Measurements from ENCODE around the gene RPL37.
"Not testable (repeated sequence)": the region's sequence is repeated elsewhere in the genome, so short reads cannot be mapped to it uniquely, and the experiment has no call there.

The RPL37 gene

GRCh38 chr5:40834391-40834848 lies 602 bp downstream of the RPL37 start:
- in situ Hi-C loops (cut with MboI; ENCODE audit: low sequenced_read_pairs): no loop called here

GRCh38 chr5:40833712-40834229 lies 1.3 kb downstream of the RPL37 start:
- in situ Hi-C loops (cut with MboI; ENCODE audit: low sequenced_read_pairs): no loop called here

DNA sequence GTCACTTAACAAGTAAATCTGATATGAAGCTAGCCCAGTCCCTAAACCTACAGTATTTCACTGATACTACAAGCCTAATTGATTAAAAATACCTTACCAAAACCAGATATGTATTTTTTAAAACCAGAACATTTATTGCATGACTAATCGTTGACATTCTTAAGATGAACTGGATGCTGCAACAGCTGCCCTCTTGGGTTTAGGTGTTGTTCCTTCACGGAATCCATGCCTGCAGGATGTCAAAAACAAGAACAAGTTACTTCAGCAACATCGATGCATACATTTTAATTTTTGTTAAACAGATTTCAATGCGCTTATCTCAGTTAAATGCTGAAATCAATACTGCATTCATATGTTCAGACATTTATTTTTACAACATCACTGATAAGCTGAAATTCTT lies 2.7 kb downstream of the RPL37 start:
- in situ Hi-C loops (cut with MboI; ENCODE audit: low sequenced_read_pairs): no loop called here

DNA sequence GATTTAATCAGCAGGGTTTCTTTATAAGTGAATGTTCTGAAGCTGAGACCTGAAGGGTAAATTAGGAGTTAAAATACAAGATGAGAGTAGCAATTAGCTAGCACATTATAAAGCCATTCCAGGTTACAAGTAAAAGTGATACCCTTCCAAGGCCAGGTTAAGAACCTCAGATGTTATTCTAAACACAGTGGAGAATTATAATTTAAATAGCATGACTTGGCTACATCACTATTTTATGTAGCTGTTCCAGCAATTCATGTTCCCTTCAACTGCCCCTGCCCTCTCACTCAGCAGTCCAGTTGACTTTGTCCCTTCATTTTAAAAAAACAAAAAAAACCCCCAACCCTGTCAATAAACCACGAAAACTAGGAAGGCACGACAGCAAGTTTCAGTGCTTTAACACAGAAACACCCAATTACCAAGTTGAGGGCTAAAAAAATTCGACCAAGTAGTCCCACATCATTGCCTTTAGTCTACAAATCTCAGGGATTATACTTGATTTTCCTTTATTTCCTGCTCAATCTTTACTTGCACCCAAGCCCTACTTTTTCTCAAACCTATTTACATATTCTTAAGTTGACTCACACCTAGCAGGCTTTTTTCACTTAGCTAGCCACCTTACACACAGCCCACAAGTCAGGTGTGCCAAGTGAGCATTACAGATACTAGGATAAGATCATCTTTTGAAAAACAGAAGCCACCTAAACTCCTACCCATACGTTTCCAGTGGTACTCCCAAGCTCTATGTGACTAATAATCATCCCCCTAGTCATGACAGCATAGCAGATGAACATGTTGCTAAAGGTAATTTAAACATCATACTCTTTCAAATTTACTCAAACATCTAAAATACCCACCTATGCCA lies 3.4 kb downstream of the RPL37 start:
- in situ Hi-C loops (cut with MboI; ENCODE audit: low sequenced_read_pairs): no loop called here

- in situ Hi-C loops (cut with MboI; ENCODE audit: low sequenced_read_pairs): no loop called here
Measured at GRCh38 chr5:40829748-40830533, 5.1 kb downstream of the RPL37 start.

DNA sequence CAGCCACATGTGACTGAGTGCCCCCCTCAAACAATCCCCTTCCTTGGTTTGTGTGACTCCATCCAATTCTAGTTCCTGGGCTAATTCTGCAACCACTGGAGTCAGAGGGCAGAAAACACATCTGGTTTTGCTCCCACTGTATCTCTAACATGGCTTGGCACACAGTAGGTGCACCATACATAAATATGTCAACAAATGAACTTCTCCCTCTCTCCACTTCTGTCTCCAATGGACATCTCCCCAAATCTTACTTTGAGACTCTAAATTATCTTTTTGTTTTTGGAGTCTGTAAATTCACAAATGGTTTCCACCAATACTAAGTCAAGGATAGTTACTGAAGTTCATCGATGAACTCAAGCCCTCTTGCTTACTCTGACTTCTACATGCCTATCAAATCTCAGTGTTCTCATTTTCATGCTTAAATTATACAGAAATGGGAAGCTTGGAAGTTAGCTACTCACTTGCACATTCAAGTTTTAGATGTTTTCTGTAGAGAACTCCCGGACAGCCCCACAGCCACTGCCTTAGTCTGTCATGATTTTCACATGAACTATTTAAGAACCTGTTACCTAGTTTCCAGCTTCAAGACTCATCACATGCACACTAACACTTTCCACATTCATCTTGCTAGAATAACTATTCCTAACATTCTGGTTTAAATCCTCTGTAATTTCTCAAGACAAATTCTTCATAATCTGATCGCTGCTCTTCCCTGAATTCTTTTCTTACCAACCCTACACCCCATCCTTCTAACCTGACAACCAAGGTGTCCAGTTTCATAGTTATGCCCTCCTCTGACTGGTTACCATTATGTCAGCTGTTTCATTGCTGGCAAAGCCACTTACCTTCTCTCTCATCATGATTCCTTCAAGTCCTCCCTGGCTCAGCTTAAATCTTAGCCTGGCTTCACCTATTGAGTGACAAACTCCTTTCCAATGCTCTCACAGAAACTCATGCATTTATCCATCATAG lies 6.0 kb downstream of the RPL37 start:
- in situ Hi-C loops (cut with MboI; ENCODE audit: low sequenced_read_pairs): no loop called here

DNA sequence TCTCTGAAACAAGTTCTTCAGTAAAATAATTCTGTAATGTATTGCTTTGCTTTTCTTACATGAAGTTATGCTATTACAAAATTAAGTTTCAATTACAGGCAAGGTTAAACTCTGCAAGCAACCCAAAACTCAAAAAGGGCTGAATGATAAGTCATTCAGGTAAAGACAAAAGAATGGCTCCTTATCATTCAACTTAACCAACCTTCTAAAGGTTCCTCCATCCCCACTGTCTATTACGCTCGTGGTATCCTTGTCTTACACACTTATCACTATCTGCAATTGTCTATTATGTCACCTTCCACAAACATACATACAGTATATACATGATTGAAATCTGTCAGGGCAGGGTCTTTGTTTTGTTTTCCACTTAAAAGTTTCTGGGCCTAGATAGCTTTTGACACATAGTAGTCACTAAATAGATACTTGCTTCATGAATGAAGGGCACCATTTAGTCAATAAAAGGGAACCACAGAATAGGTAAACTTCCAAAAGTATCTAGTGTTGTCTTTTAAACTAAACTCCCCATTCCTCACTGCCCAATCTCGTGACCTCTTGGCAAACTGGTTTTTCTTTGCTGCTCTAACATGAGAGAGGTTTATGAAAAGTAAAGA lies 6.9 kb downstream of the RPL37 start:
- in situ Hi-C loops (cut with MboI; ENCODE audit: low sequenced_read_pairs): no loop called here

DNA sequence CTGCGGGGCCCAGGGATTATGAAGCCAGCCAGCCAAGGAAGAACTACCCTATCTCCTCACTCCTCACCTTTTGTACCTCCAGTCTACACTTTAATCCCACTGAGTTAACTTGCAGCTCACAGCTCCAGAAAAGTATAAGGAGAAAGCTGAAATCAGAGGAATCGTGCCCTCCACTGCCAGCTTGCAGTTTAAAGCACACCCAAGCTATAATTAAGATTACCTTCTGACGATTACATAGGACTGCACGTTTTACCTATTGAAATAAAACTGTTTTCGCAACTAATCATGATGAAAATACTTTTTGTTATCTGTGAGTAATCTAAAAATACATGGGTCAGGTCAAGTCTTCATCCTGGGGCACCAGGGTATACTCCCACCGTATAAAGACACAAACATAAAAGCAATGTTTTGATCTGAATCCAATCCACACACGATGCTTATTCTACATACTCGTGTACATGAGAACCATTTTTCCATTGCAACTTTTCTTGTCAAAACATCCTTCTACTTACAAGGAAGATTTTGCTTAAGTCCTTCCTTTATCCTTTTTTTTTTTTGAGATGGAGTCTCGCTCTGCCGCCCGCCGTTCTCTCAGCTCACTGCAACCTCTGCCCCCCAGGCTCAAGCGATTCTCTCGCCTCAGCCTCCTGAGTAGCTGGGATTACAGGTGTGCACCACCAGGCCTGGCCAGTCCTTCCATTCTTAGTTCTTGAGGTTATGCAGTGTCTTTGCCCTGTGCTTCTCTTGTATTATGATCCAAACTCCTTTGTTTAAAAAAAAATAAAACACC lies 7.6 kb downstream of the RPL37 start:
- in situ Hi-C loops (cut with MboI; ENCODE audit: low sequenced_read_pairs): no loop called here

- in situ Hi-C loops (cut with MboI; ENCODE audit: low sequenced_read_pairs): no loop called here
Measured at GRCh38 chr5:40826489-40827187, 8.4 kb downstream of the RPL37 start.

DNA sequence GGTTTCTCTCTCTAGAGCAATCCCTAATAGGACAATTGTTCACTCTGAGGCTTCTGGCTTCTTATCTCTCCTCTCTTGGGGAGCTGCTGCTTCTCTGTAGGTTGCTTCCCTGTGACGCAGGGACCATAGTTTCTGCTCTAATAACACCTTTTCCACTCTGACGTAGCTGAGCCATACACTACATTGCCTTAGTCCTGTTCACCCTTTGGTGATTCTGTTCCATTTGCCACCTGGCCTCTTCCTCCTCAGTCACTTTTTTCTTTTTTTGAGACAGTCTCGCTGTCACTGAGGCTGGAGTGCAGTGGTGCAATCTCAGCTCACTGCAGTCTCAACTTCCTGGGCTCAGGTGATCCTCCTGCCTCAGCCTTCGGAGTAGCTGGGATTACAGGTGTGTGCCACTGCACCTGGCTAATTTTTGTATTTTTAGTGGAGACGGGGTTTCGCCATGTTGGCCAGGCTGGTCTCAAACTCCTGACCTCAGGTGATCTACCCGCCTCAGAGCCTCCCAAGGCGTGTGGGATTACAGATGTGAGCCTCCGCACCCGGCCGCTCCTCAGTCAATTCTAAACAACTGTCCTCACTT lies 9.5 kb downstream of the RPL37 start:
- in situ Hi-C loops (cut with MboI; ENCODE audit: low sequenced_read_pairs): not testable (repeated sequence)

GRCh38 chr5:40823459-40823858 lies 11.6 kb downstream of the RPL37 start:
- in situ Hi-C loops (cut with MboI; ENCODE audit: low sequenced_read_pairs): no loop called here

DNA sequence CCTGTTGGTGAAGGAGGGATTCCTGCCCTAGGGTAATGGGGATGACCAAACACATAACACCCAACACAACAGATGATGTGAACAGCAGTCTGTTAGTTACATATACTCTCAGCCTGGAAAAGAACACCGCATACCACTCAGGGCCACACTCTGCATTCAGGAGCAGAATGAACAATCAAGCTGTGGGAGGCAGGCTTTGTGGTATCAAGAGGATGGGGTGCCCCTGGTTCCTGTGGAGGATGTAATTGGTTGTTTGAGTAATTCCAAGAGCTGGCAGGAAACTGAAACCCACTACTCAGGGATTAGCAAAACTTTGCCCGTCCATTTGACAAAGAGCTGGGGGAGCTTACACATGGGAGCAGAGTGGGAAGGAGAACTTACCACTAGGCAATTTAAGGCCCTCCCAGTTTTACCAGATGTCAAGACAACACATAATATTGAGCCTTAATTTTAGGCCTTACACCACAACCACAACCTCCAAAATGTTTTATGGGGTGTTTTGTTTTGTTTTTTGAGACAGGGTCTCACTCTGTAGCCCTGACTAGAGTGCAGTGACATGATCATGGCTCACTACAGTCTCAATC lies 21.2 kb downstream of the RPL37 start:
- in situ Hi-C loops (cut with MboI; ENCODE audit: low sequenced_read_pairs): no loop called here

GRCh38 chr5:40812125-40812524 lies 22.9 kb downstream of the RPL37 start:
- in situ Hi-C loops (cut with MboI; ENCODE audit: low sequenced_read_pairs): no loop called here

DNA sequence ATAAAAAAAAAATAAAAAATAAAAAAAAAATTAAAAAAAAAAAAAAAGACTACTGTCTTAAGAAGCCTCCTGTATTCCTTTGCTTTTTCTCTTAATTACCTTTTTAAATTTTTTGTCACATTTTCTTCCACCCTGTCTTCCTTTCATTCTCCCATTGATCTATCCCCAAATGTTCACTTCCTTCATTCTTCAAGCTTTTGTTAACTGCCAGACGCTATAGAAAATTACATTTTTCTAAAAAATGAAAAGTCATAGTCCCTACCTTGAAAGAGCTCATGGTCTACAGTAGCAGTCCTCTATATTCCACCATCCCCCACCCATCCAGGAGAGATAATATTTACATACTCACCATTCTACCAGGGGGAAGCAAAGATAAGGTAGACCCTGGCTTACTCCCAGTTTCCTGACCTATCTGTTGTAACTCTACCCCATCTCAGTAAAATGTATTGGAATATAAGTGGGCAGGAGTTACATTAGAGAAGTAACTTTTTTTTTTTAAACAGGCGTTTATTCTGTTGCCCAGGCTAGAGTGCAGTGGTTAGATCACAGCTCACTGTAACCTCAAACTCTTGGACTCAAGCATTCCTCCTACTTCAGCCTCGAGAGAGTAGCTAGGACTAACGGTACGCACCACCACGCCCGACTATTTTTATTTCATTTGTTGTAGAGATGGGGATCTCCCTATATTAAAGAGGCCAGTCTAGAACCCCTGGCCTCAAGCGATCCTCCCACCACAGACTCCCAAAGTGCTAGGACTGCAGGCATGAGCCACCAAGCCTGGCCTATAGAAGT lies 33.1 kb downstream of the RPL37 start:
- in situ Hi-C loops (cut with MboI; ENCODE audit: low sequenced_read_pairs): no loop called here

DNA sequence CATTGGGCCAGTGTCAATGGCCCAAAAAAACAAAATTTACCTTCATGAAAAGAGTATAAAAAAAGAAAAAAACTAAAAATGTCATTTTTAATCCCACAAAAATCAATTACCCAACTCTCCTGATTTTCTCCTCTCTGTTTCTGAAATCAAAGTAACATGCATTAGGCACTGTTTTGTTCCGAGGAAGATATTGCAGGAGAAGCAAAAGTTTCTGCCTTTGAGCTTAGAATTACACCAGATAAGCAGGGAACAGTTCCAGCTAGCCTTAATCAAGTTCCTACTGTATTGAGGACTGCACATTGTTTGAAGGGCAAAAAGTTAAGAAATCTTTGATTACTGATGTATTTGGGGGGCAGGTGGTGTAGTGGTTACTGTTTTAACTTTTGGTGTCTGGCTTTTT lies 35.8 kb downstream of the RPL37 start:
- in situ Hi-C loops (cut with MboI; ENCODE audit: low sequenced_read_pairs): no loop called here

DNA sequence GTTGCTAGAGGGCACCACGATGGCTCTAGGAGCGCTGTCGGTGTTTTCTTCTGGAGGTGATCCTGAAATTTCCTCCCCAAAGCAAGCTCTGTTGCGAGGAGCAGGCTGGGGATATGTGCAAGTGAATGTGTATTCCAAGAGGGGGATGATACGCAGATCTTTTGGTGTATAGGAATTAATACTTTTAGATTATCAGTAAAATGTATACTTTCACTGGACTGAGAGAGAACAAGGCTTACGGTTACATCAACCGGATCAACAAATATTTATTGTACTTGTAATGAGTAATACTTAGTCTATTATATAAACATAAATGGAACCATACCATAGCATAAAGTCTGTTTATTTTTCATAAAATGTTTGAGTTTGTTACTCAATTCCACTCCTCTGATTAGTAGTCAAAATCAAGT lies 36.2 kb downstream of the RPL37 start:
- in situ Hi-C loops (cut with MboI; ENCODE audit: low sequenced_read_pairs): no loop called here
